ENCODE data around the gene TDRD9. TPM values are rescaled to one million over a fixed set of nuclear protein-coding genes. Genes with fewer than 3 reads are reported as not detected.

TDRD9 gene
- total RNA-seq, 1 donor from 2014 or later = not detected

DNA sequence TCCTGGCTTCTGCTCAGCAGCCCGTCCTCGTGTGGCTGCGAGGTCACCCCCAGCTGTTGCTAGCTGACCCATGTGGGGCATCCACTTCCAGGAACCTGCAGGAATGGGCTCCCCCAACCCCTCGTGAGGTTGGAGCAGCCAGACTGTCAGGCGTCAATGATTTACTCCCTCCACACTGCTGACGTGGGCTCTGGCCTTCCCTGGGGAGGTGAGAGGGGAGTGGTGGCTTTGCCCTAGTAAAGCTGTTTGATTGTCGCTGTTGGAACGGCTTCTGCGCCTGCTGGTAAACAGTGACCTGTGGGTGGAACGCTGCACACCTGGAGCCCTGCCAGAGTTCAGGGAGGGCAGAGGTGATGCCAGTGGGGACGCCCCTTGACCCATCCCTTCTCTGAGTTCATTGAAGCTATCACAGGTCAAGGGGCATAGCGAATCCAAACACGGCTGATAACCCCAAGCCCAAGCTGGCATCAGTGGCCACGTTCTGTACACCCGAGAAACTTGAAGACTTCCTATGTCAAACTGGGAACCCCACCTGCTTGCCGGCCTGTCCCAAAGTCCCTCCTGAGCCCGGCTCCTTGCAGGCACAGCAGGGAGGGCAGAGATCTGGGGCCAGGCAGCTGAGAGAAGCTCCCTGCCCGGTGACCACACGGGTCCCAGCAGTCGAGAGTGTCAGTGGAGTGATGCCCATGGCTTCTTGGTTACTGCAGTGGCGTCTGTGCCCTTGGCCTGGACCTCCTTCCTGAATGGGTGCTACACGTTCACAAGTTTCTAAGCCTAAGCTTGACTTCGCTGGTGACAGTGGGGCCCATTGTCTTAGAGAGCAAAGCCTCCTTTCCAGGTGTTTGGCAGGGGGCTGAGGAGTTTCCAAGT lies 160.0 kb downstream of the TDRD9 start:
- Mint-ChIP-seq H3K36me3 (ENCODE audit: insufficient read depth) (no peaks in the 10 kb centered on the region), H3K4me1 (ENCODE audit: low read depth) (peaks cover 10% of the 10 kb centered on the region), H3K4me3 (ENCODE audit: low read depth) (no peak overlapping the region), H3K27me3 (peaks cover 13% of the 10 kb centered on the region), H3K27ac (no peak overlapping the region), H3K9me3 (ENCODE audit: low read depth) (no peaks in the 10 kb centered on the region)
- no peak for DNase-seq (ENCODE audit: low spot score, unreplicated experiment)
- TF ChIP-seq, protein P1, sequence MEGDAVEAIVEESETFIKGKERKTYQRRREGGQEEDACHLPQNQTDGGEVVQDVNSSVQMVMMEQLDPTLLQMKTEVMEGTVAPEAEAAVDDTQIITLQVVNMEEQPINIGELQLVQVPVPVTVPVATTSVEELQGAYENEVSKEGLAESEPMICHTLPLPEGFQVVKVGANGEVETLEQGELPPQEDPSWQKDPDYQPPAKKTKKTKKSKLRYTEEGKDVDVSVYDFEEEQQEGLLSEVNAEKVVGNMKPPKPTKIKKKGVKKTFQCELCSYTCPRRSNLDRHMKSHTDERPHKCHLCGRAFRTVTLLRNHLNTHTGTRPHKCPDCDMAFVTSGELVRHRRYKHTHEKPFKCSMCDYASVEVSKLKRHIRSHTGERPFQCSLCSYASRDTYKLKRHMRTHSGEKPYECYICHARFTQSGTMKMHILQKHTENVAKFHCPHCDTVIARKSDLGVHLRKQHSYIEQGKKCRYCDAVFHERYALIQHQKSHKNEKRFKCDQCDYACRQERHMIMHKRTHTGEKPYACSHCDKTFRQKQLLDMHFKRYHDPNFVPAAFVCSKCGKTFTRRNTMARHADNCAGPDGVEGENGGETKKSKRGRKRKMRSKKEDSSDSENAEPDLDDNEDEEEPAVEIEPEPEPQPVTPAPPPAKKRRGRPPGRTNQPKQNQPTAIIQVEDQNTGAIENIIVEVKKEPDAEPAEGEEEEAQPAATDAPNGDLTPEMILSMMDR (IDR thresholded peaks at IDR 0.05; ENCODE audit: unreplicated experiment) = no peak

DNA sequence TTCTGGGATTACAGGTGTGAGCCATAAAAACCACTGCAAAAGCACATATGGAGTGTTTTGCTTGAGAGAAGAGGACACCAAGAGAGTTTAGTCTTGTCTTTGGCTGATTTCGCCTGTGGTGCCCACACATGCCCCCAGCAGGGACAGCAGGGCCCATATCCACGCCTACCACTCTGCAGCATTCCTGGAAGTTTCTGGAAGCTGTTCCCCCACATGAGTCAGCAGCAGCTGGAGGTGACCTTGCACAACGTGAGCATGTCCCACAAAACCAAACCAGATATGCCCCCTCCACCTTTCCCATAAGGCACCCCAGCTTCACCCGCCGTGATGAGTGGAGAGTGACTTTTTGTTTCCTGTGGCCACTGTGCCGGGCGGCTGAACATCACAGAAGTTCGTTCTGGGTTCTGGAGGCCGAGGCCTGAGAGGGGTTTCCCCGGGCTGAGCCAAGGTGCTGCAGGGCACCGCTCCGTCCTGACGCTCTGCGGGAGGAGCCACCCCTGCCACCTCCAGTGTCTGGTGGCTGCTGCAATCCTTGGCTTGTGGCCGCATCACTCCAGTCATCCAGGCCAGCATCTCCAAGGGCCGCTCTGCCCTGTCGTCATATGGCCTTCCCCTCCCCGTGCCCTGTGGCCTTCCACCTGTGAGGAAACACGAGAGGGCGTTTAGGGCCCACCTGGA lies 162.0 kb downstream of the TDRD9 start:
- DNase-seq (ENCODE audit: low spot score, unreplicated experiment) = no peak
- Mint-ChIP-seq H3K36me3 (ENCODE audit: insufficient read depth) (no peaks in the 10 kb centered on the region), H3K4me3 (ENCODE audit: low read depth) (no peak overlapping the region), H3K27me3 (peaks cover 7% of the 10 kb centered on the region), H3K27ac (no peak overlapping the region), H3K4me1 (ENCODE audit: low read depth) (peaks cover 8% of the 10 kb centered on the region), H3K9me3 (ENCODE audit: low read depth) (no peaks in the 10 kb centered on the region)
- TF ChIP-seq, protein P1 (IDR thresholded peaks at IDR 0.05; ENCODE audit: unreplicated experiment) = no peak

DNA sequence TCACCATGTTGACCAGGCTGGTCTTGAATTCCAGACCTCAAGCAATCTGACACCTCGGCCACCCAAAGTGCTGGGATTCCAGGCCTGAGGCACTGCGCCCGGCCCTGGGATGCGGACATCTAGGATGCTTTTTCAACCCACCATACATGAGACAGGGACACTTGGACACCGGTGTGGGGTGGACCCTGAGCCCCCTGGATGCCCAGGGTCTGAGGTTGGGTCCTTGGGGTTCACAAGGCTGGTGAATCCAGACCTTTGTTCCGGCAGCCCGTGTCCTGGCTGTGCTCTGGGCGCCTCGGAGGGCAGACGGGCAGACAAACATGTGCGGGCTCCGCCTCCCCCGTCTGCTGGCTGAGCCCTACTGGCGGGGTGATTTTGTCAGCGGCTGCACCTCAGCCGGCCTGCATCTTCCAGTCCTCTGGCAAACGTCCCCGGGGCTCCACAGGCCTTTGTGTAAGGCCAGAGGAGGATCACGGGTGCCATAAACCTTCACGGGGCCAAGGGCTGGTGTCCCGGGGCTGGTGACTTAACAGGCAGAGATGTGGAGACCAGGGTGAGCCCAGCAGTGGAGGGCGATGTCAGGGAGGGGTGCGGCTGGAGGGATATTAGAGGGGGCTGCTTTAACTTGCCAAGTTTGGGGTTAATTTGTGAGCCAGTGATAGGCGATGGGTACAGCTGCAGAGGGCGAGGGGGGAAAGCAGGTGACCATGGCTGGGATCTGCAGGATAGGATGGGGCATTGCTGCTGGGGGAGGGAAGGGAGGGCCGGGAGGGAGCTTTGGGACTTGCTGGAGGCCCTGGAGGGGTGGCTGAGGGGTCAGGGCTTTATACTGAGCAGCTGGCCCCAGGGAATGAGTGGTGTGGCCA lies 163.0 kb downstream of the TDRD9 start:
- H3K27me3 Mint-ChIP-seq = peaks cover 10% of the 10 kb centered on the region
- no peaks in the 10 kb centered on the region for H3K36me3 Mint-ChIP-seq (ENCODE audit: insufficient read depth)
- H3K9me3 Mint-ChIP-seq (ENCODE audit: low read depth) = no peaks in the 10 kb centered on the region
- H3K4me3 Mint-ChIP-seq (ENCODE audit: low read depth) = no peak overlapping the region
- H3K27ac Mint-ChIP-seq = no peak overlapping the region
- DNase-seq (ENCODE audit: low spot score, unreplicated experiment) = no peak
- TF ChIP-seq, protein P1 (IDR thresholded peaks at IDR 0.05; ENCODE audit: unreplicated experiment) = no peak
- peaks cover 8% of the 10 kb centered on the region for H3K4me1 Mint-ChIP-seq (ENCODE audit: low read depth)

- no peak for DNase-seq (ENCODE audit: low spot score, unreplicated experiment)
- no peak overlapping the region for H3K27ac Mint-ChIP-seq
- H3K4me1 Mint-ChIP-seq (ENCODE audit: low read depth) = peaks cover 8% of the 10 kb centered on the region
- H3K36me3 Mint-ChIP-seq (ENCODE audit: insufficient read depth) = no peaks in the 10 kb centered on the region
- peaks cover 10% of the 10 kb centered on the region for H3K27me3 Mint-ChIP-seq
- TF ChIP-seq, protein P1 (IDR thresholded peaks at IDR 0.05; ENCODE audit: unreplicated experiment) = no peak
- no peak overlapping the region for H3K4me3 Mint-ChIP-seq (ENCODE audit: low read depth)
- no peaks in the 10 kb centered on the region for H3K9me3 Mint-ChIP-seq (ENCODE audit: low read depth)
Measured at GRCh38 chr14:104091927-104092771, 163.9 kb downstream of the TDRD9 start.
